GM21786 (cell line): ENCODE measurements around the gene SCAND1.
"Not testable (repeated sequence)": the region's sequence is repeated elsewhere in the genome, so short reads cannot be mapped to it uniquely, and the experiment has no call there.

Experiments used
- ATAC-seq: cut with Tn5 transposase; IDR thresholded peaks from one replicate; pipeline ENCODE4 v1.9.1; 2021; ENCODE audit not compliant: unreplicated experiment

SCAND1 gene

DNA sequence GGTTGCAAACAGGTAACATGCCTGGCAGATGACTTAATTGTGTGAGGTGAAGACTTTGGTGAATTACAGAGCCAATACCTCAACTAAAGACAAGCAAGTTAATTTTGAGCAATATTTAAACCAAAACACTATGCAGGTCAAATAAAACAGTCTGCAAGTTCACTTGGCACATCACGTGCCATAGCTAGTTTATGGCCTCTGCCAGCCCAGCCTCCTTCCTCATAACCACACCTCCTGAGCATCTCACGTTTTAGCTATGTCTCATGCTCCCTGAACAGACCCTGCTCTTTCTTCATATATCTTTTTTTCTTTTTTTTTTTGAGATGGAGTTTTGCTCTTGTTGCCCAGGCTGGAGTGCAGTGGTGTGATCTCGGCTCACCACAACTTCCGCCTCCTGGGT, 9.6 kb upstream of the SCAND1 start:
- no peak for ATAC-seq

GRCh38 chr20:35959291-35959690, 5.0 kb upstream of the SCAND1 start:
- not testable (repeated sequence) for ATAC-seq

DNA sequence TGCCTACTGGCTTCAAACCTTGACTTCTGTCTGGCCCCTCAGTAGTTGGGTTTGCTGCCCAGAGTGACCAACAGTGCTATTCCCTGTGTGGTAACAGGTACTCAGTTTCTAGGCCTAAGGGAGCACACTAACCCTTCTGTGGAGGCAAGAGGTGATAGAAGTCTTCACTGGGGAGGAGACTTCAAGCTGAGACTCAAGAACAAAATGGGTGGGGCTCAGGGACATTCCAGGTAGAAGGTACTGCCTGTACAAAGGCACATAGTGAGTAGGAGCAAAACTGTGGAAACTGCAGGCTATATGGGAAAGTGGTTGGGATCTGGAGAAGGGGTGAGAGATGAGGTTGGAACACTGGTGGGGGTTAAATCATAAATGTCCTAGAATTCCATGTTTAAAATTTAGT, 2.3 kb upstream of the SCAND1 start:
- no peak for ATAC-seq

GRCh38 chr20:35954907-35955251, 577 bp upstream of the SCAND1 start:
- no peak for ATAC-seq

DNA sequence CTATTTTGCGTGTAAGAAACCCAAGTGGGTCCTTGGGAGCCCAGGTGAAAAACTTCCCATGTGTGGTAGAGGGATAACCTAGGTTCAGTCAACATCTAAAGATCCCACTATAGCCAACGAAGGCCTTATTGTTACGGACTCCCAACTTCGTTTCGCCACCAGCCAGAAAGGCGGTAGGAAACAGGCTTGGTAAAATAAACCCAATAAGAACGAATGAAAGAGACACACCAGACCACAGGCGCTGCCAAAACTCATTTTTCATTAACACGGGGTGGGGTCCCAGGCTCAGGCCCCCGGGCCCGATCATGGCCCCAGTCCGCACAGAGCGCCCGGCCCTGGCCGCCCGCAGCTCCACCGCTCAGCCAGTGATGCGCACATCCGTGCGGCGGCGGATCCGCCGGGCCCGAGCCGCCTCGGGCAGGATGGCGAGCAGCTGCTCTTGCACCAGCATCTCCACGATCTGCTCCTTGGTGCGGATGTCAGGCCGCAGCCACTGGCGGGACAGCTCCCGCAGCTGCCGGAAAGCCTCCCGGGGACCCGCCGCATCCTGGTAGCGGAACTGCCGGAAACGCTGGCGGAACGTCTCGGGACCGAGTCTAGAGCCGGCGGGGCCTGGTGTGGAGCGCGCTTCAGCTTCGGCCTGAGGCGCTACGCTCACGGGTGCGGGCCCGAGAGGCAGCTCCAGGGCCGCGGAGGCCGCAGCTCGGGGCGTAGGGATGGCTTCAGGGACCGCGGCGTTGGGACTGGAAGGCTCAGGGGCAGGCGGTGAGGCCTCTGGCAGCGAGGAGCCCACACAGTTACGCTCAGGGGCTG, 709 bp downstream of the SCAND1 start:
- ATAC-seq, result peak; percentile 16

DNA sequence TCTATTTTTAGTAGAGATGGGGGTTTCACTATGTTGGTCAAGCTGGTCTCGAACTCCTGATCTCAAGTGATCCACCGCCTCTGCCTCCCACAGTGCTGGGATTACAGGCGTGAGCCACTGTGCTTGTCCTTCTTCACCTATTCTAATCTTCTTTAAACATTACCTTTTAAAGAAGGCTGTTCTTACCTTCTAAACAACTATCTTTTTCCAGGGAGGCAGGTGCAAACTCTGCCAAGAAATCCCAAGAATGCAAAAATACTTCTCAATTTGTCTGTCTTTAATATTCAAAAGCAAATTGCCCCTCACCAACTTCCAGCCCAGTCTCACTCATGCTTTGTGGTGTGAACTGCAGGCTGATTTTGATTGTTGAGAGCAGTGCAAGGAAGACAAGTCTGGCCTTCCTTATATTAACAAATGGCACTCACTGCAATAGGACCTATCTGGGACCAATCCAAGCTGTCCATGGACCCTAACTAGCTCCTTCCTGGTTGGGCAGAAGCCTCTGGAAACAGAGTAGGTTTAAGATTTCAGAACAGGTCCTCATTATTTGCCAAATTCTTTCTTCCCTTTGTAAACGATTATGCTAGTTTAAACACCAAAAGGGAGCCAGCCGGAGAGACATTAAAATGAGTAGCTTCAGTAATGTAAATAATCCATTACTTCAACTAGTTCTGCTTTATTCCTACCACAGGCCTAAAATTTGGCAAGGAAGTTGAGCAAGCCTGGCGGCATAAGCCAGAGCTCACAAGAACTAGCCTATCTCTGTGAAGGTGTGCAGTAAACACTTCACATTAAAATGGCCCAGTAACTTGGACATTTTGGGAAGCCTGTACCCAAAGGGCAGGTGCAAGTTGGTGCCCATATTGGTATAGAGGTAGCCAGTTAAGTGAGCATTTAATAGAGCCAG, 1.6 kb downstream of the SCAND1 start:
- no peak for ATAC-seq

DNA sequence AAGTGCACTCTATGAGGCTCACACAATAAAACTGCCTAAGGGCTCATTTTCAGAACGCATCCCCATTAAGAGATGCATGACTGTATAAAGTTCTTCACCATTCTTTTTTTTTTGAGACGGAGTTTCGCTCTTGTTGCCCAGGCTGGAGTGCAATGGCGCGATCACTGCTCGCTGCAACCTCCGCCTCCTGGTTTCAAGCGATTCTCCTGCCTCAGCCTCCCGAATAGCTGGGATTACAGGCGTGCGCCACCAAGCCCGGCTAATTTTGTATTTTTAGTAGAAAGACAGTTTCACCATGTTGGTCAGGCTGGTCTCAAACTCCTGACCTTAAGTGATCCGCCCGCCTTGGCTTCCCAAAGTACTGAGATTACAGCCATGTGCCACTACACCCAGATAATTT, 2.2 kb downstream of the SCAND1 start:
- not testable (repeated sequence) for ATAC-seq

- no peak for ATAC-seq
Measured at GRCh38 chr20:35950093-35950492, 4.2 kb downstream of the SCAND1 start.

DNA sequence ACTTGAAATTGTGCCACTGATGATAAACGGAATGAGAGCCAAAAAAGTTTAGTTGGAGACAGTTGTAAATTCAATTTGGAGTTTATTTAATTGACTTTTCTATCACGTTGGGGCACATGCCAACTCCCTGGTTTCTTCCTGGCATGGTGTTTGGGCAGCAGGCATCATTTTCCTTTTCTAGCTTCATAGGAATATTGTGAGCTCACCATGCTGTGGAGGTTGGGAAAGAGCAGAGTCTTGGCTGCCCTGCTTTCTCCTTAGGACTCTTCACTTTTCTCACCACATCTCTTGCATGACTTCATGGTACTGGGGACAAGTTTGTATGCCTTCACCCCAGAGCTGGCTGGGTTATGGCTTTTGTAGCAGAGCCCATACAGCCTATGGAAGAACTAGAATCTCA, 6.4 kb downstream of the SCAND1 start:
- ATAC-seq, result no peak

DNA sequence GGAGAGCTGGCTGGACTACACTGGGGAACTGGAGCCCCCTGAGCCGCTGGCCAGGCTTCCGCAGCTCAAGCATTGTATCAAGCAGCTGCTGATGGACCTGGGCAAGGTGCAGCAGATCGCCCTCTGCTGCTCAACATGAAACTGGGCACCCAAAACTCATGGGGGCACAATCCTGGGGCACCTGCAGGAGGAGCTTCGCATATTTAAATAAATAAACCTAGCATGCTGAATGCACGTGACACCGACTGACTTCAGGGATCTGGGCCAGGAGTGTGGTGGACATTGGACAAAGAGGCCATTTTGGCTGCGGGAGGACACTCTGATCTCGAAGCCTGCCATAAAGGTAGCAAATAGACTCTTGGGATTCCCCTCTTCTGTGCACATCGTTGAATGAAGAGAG, 6.8 kb downstream of the SCAND1 start:
- no peak for ATAC-seq

- no peak for ATAC-seq
Measured at GRCh38 chr20:35942243-35942642, 12.1 kb downstream of the SCAND1 start.

GRCh38 chr20:35941620-35942019, 12.7 kb downstream of the SCAND1 start:
- no peak for ATAC-seq

DNA sequence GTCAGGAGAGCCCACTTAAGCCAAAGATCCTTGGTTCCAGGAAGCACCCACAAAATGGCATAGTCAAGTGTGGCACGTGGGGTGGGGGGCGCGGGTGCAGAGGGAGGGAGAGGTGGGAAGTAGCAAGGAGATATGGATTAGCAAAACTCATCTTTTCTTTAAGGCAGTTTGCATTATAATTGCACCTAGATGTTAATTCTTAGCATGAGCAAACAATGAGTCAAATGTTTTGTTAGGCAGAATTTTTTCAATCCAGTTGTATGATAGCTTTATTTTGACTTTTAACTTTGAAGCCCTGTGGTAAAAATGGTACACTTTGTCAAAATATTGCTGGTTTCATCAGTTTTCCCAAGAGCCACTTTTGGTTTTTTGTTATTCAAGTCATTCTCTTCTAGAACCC, 15.0 kb downstream of the SCAND1 start:
- ATAC-seq, result no peak

GRCh38 chr20:35934050-35934449, 20.3 kb downstream of the SCAND1 start:
- no peak for ATAC-seq

DNA sequence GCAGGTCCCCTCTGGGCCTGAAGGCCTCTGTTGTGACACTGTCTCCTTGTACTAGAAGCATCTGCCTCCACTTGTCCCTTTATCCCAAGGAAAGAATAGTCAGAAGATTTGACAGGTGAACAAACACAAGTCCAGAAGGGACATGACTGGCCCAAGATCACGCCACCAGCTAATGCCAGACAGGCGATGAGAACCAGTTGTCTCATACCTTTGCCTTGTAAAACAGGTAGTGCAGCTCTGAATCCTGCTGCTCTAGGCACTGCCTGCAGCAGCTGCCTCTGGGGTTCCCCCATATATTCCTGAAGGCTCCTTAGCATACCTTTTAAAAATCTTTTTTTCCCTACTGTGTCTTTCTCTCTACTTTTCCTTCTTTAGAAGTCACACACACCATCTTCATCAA, 25.0 kb downstream of the SCAND1 start:
- ATAC-seq, result no peak

DNA sequence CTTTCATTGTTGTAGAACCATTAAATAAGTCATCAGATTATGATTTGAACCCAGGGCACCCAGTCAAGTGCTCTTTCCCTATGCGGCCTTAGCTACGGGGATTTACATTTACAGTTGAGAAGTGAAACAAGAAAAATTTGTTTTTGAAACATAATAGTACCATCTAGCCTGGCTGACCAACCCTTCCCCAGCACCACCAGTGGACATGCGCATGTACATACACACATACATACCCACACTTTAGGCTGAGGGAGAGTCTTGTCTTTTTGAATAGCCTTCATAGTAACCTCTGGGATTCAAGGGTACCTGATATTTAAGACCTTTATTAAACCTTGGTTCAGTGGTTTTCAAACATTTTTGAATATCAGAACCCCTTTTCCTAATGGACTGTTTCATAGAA, 33.8 kb downstream of the SCAND1 start:
- ATAC-seq, result no peak

GRCh38 chr20:35918021-35918420, 36.3 kb downstream of the SCAND1 start:
- no peak for ATAC-seq

GRCh38 chr20:35917077-35917476, 37.2 kb downstream of the SCAND1 start:
- no peak for ATAC-seq

GRCh38 chr20:35912881-35913280, 41.4 kb downstream of the SCAND1 start:
- no peak for ATAC-seq

GRCh38 chr20:35910254-35910653, 44.0 kb downstream of the SCAND1 start:
- ATAC-seq, result no peak

GRCh38 chr20:35909796-35910195, 44.5 kb downstream of the SCAND1 start:
- no peak for ATAC-seq

- no peak for ATAC-seq
Measured at GRCh38 chr20:35909176-35909575, 45.1 kb downstream of the SCAND1 start.
